H1 (cell line): ENCODE measurements around the gene APOC3. TPM values are rescaled to one million over a fixed set of nuclear protein-coding genes. Genes with fewer than 3 reads are reported as not detected.

Experiments
- BRCA1 ChIP-seq: IDR thresholded peaks from 2 replicates; pipeline ENCODE4 v1.6.1; 2012; ENCODE audit warnings: low read depth, low read length, improper control_type of control experiment
- CHD1 ChIP-seq: IDR thresholded peaks from 2 replicates; pipeline ENCODE4 v1.6.1; 2012; ENCODE audit warnings: low read depth, low read length, improper control_type of control experiment
- FOSL1 ChIP-seq: IDR thresholded peaks from 2 replicates; pipeline ENCODE4 v1.6.1; 2011; ENCODE audit warnings: mild to moderate bottlenecking, low read depth, low read length, moderate library complexity; ENCODE audit not compliant: insufficient read depth
- GTF2F1 ChIP-seq: IDR thresholded peaks from 2 replicates; pipeline ENCODE4 v1.6.1; 2012; ENCODE audit warnings: low read depth, low read length, improper control_type of control experiment, borderline replicate concordance
- RXRA ChIP-seq: IDR thresholded peaks from 2 replicates; pipeline ENCODE4 v1.6.1; 2011; ENCODE audit warnings: low read depth, mild to moderate bottlenecking, low read length, moderate library complexity; ENCODE audit not compliant: insufficient read depth
- SIN3A ChIP-seq, 2 experiments: IDR thresholded peaks in 1 of 2; conservative IDR thresholded peaks in 1 of 2; 2 replicates each; pipeline ENCODE4 v1.6.1; 2011 to 2012; ENCODE audit warnings: low read length in 2 of 2, improper control_type of control experiment in 1 of 2, low read depth in 1 of 2, mild to moderate bottlenecking in 1 of 2
- SRF ChIP-seq: IDR thresholded peaks from 2 replicates; pipeline ENCODE4 v1.6.1; 2011; ENCODE audit warnings: mild to moderate bottlenecking, low read depth, low read length, moderate library complexity
- TAF7 ChIP-seq: optimal IDR thresholded peaks from 2 replicates; pipeline ENCODE3; 2011; ENCODE audit warnings: low read depth, mild to moderate bottlenecking, inconsistent platforms, low read length, moderate library complexity, borderline replicate concordance
- polyA plus RNA-seq, 7 experiments: library from polyadenylated mRNA; depleted of rRNA in 3 of 7; stranded (reverse) in 5 of 7; unstranded in 2 of 7; fragments of >200 nt in 5 of 7; fragments of 200-250 nt in 2 of 7; gene quantifications; 1 replicate in 5 of 7; 2 replicates in 1 of 7; 4 replicates in 1 of 7; pipeline versions ENCODE4 v1.2.1 to v1.2.3, GENCODE V29; 2011 to 2013; ENCODE audit warnings: missing spikeins in 2 of 7, mixed read lengths in 2 of 7
- total RNA-seq: library from RNA; stranded (reverse); fragmentation: NEBNext Ultra II Directional; extraction: Animal tissue kit (Norgen Biotek cat#: 25700); gene quantifications from 2 replicates; pipeline ENCODE4 v1.2.1, GENCODE V29; 2021

The APOC3 gene
- total and polyA plus RNA-seq, 2 of the 8 experiments (the other 6 are each of a cell fraction or from before 2014, with no cell fraction given) = not detected

DNA sequence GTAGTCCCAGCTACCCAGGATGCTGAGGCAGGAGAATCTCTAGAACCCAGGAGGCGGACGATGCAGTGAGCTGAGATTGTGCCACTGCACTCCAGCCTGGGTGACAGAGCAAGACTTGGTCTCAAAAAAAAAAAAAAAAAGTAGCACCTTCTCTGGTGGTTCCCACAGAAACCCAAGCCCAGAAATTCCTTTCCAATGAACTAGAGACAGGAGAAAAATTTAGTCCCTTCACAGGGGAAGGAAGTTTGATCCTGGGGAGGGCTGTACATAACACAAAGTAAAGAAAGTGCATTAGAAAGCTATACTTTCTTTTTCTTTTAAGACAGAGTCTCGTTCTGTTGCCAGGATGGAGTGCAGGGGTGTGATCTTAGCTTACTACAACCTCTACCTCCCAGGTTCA lies 33.2 kb downstream of the APOC3 start (continued):
- no peak for TF ChIP-seq BRCA1
- no peak for TF ChIP-seq TAF7
- TF ChIP-seq RXRA = no peak
- TF ChIP-seq FOSL1 = no peak
- no peak for TF ChIP-seq SIN3A (conservative IDR thresholded peaks at IDR 0.05 in 1 of 2, IDR thresholded peaks at IDR 0.05 in 1 of 2; ENCODE audit: low read depth in 1 of 2, low read length in 2 of 2)
- TF ChIP-seq SRF = no peak
- no peak for TF ChIP-seq GTF2F1
- no peak for TF ChIP-seq CHD1
